Memory B cell (primary cell): ENCODE data around the gene UROC1.

Experiments used
- ATAC-seq: fragments of 150-1000 bp; cut with Tn5 transposase; 2 replicates; pipeline ENCODE4 v1.10.0; 2021; ENCODE audit warnings: low read depth, mild to moderate bottlenecking, moderate library complexity
- DNase-seq, 2 donors: peaks; one replicate each; pipeline ENCODE4 v3.0.0; 2022; ENCODE audit warnings: low spot score in 2 of 2
- H3K27ac Mint-ChIP-seq: one replicate; pipeline ENCODE4 v1.8.0; 2022; ENCODE audit warnings: mild to moderate bottlenecking, moderate library complexity, mixed read lengths
- H3K27me3 Mint-ChIP-seq: one replicate; pipeline ENCODE4 v1.8.0; 2022; ENCODE audit warnings: mixed read lengths
- H3K36me3 Mint-ChIP-seq: one replicate; pipeline ENCODE4 v1.8.0; 2022; ENCODE audit warnings: mild to moderate bottlenecking, mixed read lengths
- H3K4me1 Mint-ChIP-seq: one replicate; pipeline ENCODE4 v1.8.0; 2022; ENCODE audit warnings: mixed read lengths
- H3K4me3 Mint-ChIP-seq: one replicate; pipeline ENCODE4 v1.8.0; 2022; ENCODE audit warnings: mild to moderate bottlenecking, moderate library complexity, mixed read lengths
- H3K9me3 Mint-ChIP-seq: one replicate; pipeline ENCODE4 v1.8.0; 2022; ENCODE audit warnings: mixed read lengths

Gene UROC1

DNA sequence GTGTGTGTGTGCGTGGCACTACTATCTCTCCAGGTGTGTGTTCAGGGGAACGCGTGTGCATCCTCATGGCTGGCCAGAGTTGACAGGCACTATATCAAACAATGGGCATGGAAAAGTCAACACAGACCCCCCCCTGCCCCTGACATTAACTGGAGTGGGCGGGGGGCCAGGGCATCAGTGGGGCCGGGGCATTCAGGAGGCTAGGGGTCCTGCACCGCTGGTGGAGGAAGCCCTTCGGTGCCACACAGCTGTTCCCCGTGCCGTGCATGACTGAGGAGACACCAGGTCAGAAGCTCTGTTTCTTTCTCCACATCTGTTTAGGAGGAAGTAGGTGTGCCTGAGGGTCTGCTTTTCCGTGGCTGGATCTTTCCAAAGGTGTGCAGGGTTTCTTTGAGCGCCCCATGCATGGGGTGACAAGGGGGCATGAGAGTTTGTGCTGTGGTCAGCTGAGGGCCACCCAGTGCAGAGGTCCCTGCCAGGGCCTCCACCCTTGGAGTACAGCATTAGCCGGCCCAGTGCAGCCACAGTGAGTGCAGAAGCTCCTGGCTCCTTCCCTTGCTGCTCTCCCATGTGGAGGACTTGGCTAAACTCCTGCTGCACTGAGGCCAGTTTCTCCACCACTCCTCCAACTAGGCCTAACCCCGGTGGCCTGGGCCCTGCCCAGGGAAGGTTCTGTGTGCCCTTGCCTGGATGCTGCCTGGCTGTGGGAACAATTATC, 33.7 kb upstream of the UROC1 start:
- Mint-ChIP-seq H3K4me3 (no peak overlapping the region), H3K27me3 (peaks cover 13% of the 10 kb centered on the region), H3K4me1 (no peaks in the 10 kb centered on the region), H3K27ac (no peak overlapping the region), H3K9me3 (no peaks in the 10 kb centered on the region), H3K36me3 (no peaks in the 10 kb centered on the region)
- no peak for ATAC-seq
- no peak for DNase-seq

GRCh38 chr3:126550488-126551051, 33.0 kb upstream of the UROC1 start:
- no peaks in the 10 kb centered on the region for H3K9me3 Mint-ChIP-seq
- no peak overlapping the region for H3K27ac Mint-ChIP-seq
- no peaks in the 10 kb centered on the region for H3K4me1 Mint-ChIP-seq
- no peak overlapping the region for H3K4me3 Mint-ChIP-seq
- no peaks in the 10 kb centered on the region for H3K36me3 Mint-ChIP-seq
- DNase-seq, result no peak
- peaks cover 13% of the 10 kb centered on the region for H3K27me3 Mint-ChIP-seq
- ATAC-seq, result no peak

- no peak overlapping the region for H3K27ac Mint-ChIP-seq
- no peak for DNase-seq
- H3K27me3 Mint-ChIP-seq, result peaks cover 13% of the 10 kb centered on the region
- H3K4me3 Mint-ChIP-seq, result no peak overlapping the region
- H3K9me3 Mint-ChIP-seq, result no peaks in the 10 kb centered on the region
- ATAC-seq, result no peak
- no peaks in the 10 kb centered on the region for H3K36me3 Mint-ChIP-seq
- H3K4me1 Mint-ChIP-seq, result no peaks in the 10 kb centered on the region
These were observed 32.4 kb upstream of the UROC1 start for GRCh38 chr3:126549861-126550487.

GRCh38 chr3:126548556-126549466, 31.2 kb upstream of the UROC1 start:
- H3K27me3 Mint-ChIP-seq, result peaks cover 13% of the 10 kb centered on the region

GRCh38 chr3:126547721-126548120, 30.1 kb upstream of the UROC1 start:
- DNase-seq (no peak), ATAC-seq (no peak)
- Mint-ChIP-seq H3K27me3 (peaks cover 10% of the 10 kb centered on the region), H3K36me3 (no peaks in the 10 kb centered on the region), H3K9me3 (no peaks in the 10 kb centered on the region), H3K4me3 (no peak overlapping the region), H3K4me1 (no peaks in the 10 kb centered on the region), H3K27ac (no peak overlapping the region)

More at GRCh38 chr3:126548556-126549466, 31.2 kb upstream of the UROC1 start:
- H3K4me3 Mint-ChIP-seq, result no peak overlapping the region
- H3K4me1 Mint-ChIP-seq, result no peaks in the 10 kb centered on the region
- peak in 1 of 2 donors; percentile 5 for DNase-seq
- H3K27ac Mint-ChIP-seq, result no peak overlapping the region
- H3K36me3 Mint-ChIP-seq, result no peaks in the 10 kb centered on the region
- H3K9me3 Mint-ChIP-seq, result no peaks in the 10 kb centered on the region
- no peak for ATAC-seq

DNA sequence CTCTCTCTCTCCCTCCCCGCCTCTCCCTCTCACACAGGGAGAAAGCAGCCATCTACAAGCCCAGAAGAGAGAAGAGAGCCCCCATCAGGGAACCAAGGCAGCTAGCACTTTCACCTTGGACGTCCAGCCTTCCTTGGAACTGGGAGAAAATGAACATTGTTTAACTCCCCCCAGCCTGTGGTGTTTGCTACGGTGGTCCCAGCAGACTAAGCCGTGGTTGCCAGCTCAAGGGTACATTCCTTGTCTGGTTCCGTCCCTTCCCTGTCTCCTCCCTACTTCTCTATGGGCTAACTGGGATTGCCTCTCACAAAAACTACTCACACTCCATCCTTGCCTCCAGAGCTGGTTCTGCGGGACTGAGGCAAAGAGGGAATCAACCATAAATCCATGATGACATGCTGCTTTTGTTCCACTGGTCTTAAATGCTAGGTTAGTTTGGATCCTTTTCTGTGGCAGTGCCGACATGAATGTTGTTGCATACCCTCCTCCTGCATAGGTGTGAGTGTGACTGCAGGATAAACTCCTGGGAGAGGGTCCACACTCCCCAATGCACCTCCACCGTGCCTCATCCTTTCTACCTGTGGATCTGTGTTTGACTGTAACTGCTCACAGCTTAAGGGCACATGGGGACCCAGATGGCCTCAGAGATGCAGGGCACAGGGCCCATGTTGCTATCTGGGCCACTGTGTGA, 29.1 kb upstream of the UROC1 start:
- H3K9me3 Mint-ChIP-seq, result no peaks in the 10 kb centered on the region
- DNase-seq (no peak), ATAC-seq (no peak)
- no peaks in the 10 kb centered on the region for H3K4me1 Mint-ChIP-seq
- H3K27me3 Mint-ChIP-seq, result peaks cover 10% of the 10 kb centered on the region
- no peaks in the 10 kb centered on the region for H3K36me3 Mint-ChIP-seq
- no peak overlapping the region for H3K27ac Mint-ChIP-seq
- H3K4me3 Mint-ChIP-seq, result no peak overlapping the region

GRCh38 chr3:126546013-126546412, 28.4 kb upstream of the UROC1 start:
- Mint-ChIP-seq H3K27ac (no peak overlapping the region), H3K4me1 (peaks cover under 1% of the 10 kb centered on the region), H3K27me3 (peaks cover 9% of the 10 kb centered on the region), H3K9me3 (no peaks in the 10 kb centered on the region), H3K4me3 (no peak overlapping the region), H3K36me3 (no peaks in the 10 kb centered on the region)
- no peak for DNase-seq
- ATAC-seq, result no peak

DNA sequence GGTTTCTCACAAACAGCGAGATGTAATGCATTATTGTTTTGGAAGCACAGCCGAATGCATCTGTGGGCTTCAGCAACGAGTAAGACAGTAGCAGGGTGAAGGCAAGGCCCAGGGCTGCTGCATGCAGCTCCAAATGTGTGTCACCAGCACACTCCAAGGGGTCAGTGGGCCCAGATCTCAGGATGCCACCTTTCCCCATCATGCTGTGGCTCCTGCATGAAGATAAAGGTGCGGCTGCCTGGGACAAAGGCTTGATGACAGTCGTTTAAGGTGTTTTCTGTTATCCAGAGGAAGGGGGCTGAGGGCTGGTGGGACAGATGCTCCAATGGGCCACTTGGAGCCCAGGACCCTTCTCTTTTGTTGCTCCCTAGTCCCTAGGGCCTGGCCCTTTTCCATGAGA, 28.0 kb upstream of the UROC1 start:
- Mint-ChIP-seq H3K27me3 (peaks cover 7% of the 10 kb centered on the region), H3K9me3 (no peaks in the 10 kb centered on the region), H3K4me1 (peaks cover 5% of the 10 kb centered on the region), H3K36me3 (no peaks in the 10 kb centered on the region), H3K4me3 (no peak overlapping the region), H3K27ac (no peak overlapping the region)
- ATAC-seq (no peak), DNase-seq (no peak)

- Mint-ChIP-seq H3K36me3 (no peaks in the 10 kb centered on the region), H3K4me1 (peaks cover 5% of the 10 kb centered on the region), H3K9me3 (no peaks in the 10 kb centered on the region), H3K4me3 (no peak overlapping the region), H3K27me3 (peaks cover 10% of the 10 kb centered on the region), H3K27ac (no peak overlapping the region)
- no peak for ATAC-seq
- DNase-seq, result no peak
These were observed 27.2 kb upstream of the UROC1 start for GRCh38 chr3:126544596-126545281.

DNA sequence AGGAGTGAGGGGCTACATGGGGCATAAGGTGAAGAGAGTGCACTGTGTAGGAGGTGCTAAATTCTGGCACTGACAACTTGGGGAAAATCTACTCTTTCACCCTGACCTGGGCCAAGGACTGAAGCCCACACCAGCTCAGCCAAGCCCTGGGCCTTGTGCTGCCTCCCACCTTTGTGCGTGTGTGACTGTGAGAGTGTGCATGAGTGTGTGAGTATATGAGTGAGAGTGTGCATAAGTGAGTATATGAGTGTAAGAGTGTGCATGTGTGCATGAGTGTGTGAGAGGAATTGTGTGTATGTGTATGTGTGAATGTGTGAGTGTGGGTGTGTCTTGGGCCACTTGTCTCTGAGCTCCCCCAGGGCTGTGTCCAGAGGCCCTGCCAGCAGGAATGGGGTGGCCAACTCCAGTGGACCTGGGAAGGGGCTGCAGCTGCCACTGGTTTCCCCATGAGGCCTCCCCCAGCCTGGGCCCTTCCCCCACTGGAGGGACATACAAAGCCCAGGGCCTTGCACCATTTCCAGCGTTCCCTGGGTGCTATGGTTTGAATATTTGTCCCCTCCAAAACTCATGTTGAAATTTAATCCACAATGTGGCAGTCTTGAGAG, 26.0 kb upstream of the UROC1 start:
- Mint-ChIP-seq H3K4me3 (no peak overlapping the region), H3K4me1 (peaks cover 5% of the 10 kb centered on the region), H3K36me3 (no peaks in the 10 kb centered on the region), H3K27me3 (peaks cover 10% of the 10 kb centered on the region), H3K9me3 (no peaks in the 10 kb centered on the region), H3K27ac (no peak overlapping the region)
- ATAC-seq (no peak), DNase-seq (no peak)

DNA sequence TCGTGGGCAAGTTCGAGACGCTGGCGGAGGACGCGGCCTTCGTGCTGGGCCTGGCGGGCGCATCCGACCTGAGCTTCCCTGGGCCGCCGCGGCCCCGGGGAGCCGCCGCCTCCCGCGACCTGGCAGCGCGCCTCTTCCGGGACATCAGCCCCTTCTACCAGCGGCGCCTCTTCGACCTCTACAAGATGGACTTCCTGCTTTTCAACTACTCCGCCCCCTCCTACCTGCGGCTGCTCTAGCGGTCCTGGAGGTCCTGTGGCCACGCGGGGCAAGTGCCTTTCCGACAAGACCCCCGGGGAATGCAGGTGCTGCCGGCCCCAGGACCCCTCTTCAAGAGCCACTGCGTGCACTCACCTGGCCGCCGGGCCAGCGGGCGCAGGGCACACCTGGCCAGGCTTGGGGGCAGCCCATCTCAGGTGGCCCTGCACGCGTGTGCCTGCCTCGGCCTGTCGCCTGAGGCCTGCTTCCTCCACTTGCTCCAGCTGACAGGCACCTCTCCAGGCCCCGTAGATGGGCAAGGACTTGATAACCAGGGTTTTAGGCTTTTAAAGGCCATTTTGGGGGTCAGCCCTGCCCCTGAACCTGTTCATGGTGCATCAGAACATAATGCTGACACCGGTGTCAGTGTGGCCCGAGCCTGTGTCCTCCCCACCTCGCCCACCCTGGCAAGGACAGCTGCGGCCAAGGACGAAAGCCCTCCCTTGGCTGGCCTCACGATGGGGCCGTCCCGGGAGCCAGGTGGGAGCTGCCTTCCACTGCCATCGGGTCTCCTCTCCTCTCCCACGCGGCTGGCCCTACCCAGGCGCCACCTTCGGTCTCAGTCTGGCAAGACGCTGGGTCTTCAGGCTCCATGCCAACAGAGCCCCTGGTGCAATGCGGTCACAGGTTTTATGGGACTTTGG, 25.0 kb upstream of the UROC1 start:
- Mint-ChIP-seq H3K9me3 (no peaks in the 10 kb centered on the region), H3K27ac (no peak overlapping the region), H3K4me3 (no peak overlapping the region), H3K27me3 (peaks cover 9% of the 10 kb centered on the region), H3K36me3 (no peaks in the 10 kb centered on the region), H3K4me1 (peaks cover 5% of the 10 kb centered on the region)
- ATAC-seq (no peak), DNase-seq (peak in 1 of 2 donors; percentile 8)

- DNase-seq, result no peak
- Mint-ChIP-seq H3K4me1 (peaks cover 5% of the 10 kb centered on the region), H3K9me3 (no peaks in the 10 kb centered on the region)
These were observed 24.2 kb upstream of the UROC1 start for GRCh38 chr3:126541628-126542339.

More at GRCh38 chr3:126541628-126542339, 24.2 kb upstream of the UROC1 start:
- no peak for ATAC-seq
- Mint-ChIP-seq H3K36me3 (no peaks in the 10 kb centered on the region), H3K27me3 (peaks cover 13% of the 10 kb centered on the region), H3K4me3 (no peak overlapping the region), H3K27ac (no peak overlapping the region)
